Effector CD4-positive, alpha-beta T cell (primary cell): ENCODE results near the gene PILRB.
"Not testable (repeated sequence)": the region's sequence is repeated elsewhere in the genome, so short reads cannot be mapped to it uniquely, and the experiment has no call there.

Experiments used
- DNase-seq: peaks from one replicate; pipeline ENCODE4 v3.0.0-alpha.2; 2020

Gene PILRB

DNA sequence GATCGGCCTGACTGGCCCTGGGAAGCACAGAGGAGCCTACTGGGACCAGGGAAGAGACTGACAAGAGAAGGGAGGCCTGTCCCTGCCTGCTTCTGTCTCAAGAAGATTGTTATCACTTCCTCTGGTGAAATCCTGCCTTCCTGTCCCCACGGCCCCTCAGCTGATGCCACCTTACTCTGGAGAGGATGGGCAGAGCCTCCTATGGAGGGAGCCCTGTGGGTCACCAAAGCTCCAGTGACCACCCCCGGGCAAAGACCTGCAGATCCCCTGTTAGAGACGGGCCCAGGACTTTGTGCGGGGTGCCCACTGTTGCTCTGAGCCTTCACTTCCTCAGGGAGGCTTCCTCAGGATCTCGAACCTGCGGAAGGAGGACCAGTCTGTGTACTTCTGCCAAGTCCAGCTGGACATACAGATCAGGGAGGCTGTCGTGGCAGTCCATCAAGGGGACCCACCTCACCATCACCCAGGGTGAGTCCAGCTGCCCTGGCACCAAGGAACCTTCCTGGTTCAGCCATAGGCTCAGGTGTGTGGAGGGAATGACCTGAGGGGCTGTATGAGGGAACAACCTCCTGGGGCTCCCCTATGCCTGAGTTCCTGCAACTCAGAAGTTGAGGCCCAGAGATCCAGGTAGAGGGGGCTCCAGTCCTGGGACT is 1.4 kb upstream of the PILRB start:
- DNase-seq: no peak

DNA sequence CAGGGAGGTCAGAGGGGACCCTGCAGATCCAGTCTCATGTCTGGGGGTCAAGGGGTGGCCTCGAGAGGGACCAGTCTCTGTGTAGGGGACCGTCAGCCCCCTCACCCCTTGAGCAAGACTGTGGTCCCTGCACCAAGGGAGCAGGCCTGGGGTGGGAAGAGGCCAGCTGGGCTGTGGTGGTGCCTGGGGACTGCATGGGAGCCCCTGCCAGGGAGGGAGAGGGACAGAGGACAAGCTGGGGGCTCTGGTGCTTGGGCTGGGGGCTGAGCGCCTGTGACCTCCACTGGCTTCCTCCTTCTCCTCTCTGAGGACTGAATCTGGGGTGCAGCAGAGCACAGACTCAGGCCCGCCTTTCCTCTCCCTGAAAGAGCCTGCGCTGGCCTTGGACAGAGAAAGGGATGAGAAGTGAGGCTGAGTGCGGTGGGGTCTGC is 771 bp upstream of the PILRB start:
- DNase-seq: no peak

DNA sequence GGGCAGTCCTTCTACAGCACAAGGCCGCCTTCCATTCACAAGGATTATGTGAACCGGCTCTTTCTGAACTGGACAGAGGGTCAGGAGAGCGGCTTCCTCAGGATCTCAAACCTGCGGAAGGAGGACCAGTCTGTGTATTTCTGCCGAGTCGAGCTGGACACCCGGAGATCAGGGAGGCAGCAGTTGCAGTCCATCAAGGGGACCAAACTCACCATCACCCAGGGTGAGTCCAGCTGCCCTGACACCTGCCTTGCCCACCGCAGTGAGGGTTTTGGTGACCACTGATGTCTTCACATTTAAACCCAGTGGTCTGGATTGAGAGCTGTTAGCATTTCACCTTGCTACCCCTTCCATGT is 918 bp downstream of the PILRB start:
- no peak for DNase-seq

DNA sequence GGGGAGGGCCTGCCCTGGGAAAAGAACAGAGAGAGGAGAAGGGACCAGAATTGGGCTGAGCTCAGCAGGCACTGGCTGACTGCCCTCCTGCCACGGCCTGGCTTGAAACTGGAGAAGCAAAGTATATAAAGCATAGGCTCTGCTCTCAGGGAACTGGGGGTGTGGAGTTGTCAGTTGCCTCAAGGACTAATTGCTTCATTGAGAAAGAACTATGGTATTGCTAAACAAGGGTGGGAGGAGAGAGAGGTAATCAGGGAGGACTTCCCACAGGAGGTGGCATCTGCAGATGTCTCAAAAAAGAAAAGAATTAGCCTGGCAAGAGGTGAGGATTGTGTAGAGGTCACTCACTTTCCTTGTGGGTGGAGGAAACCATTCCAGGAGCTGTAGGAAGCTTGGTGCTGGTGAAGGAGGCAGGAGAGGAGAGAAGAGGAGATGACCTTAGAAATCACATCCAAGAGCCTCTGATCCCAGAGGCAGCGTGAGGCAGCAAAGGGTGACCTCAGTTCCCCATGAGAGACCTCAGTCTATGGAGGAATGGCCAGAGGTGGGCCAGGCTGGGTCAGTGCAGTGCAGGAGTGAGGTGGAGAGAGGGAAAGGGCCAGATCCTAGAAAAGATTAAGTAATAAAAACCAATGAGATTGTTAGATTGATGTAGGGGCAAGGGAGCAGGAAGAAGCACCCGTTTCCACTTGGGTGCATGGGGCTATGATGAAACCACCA is 2.4 kb downstream of the PILRB start:
- no peak for DNase-seq

DNA sequence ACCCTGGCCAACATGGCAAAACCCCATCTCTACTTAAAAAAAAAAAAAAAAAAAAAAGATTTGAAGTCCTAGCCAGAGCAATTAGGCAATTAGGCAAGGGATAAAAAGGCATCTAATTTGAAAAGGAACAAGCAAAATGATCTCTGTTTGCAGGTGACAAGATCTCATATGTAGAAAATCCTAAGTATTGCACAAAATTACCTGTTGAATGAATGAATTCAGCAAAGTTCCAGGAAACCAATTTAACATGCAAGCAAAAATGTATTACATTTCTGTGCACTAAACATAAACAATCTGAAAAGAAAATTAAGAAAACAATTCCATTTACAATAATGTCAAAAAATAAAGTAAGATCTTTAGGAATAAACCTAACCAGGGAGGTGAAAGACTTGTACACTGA is 5.2 kb downstream of the PILRB start:
- DNase-seq: no peak

DNA sequence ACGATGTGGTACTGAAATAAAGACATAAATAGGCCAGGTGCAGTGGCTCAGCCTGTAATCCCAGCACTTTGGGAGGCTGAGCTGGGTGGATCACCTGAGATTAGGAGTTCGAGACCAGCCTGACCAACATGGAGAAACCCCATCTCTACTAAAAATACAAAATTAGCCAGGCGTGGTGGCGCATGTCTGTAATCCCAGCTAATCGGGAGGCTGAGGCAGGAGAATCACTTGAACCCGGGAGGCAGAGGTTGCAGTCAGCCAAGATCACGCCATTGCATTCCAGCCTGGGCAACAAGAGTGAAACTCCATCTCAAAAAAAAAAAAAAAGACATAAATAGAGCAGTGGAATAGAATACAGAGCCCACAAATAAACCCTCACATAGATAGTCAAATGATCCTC is 5.9 kb downstream of the PILRB start:
- DNase-seq: not testable (repeated sequence)

DNA sequence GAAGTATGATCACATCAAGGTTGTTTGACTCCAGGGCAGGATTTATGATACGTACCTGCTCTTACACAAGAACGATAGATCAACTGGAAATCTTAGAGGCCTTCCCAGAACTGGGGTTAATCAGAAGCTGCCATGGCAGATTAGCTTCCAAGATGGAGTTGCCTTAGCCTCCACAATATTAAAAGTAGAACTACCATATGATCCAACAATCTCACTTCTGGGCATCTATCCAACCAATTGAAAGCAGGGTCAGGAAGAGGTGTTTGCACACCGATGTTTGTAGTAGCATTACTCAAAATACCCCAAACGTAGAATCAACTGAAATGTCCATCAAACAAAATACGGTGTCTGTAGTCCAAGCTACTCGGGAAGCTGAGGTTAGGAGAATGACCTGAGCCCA is 6.6 kb downstream of the PILRB start:
- no peak for DNase-seq

DNA sequence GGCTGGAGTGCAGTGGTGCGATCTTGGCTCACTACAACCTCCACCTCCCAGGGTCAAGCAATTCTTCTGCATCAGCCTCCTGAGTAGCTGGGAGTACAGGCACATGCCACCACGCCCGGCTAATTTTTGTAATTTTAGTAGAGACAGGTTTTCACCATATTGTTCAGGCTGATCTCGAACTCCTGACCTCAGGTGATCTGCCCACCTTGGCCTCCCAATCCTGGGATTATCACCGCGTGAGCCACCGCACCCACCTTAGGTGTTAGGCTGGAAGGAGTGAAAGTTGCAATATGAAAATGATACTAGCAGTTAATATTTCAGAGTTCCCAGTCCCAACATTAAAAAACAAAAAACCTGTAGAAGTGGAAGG is 8.1 kb downstream of the PILRB start:
- DNase-seq: not testable (repeated sequence)

DNA sequence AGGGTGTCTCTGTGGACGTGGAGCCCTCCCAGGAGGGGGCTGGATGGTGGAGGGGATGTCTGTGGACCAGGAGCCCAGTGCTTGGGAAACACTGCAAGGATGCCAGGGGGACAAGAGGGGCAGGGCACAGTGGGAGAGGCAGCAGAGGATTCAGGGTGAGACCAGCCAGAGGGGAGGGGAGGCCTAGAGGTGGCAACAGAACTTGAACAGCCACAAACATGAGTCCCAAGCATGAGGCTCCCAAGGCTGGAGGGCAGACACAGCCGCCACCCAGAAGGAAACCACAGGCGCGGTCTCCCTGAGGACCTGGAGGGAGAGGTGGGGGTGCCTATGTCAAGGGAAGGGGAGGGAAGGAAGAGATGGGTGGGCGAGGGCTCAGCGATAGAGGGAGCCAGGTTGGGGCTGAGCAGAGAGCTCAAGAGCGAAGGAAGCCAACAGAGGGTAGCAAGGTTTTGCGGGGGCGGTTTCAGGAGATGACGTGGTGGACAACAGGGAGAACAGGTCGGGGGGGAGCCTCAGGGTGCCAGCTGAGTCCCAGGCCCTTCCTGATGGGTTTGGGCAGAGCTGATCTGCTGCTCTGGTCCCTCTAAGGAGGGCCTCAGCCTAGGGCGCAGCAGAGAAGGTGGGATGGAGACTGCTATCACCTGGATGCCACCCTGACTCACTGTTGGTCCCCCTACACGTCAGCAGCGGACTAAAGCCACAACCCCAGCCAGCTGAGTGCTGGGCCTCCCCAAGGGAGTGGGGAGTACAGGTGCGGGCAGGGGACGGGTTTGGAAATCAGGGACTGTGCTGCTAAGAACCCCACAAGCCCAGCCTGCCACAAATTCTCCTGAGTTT is 8.7 kb downstream of the PILRB start:
- DNase-seq: no peak

DNA sequence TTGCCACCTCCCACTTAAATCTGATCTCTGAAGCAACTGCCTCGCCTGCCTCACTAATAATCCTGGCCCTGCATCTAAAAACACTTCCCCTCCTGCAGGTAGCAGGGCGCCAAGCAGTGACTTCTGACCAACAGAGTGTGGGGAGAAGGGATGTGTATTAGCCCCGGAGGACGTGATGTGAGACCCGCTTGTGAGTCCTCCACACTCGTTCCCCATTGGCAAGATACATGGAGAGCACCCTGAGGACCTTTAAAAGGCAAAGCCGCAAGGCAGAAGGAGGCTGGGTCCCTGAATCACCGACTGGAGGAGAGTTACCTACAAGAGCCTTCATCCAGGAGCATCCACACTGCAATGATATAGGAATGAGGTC is 9.3 kb downstream of the PILRB start:
- no peak for DNase-seq

DNA sequence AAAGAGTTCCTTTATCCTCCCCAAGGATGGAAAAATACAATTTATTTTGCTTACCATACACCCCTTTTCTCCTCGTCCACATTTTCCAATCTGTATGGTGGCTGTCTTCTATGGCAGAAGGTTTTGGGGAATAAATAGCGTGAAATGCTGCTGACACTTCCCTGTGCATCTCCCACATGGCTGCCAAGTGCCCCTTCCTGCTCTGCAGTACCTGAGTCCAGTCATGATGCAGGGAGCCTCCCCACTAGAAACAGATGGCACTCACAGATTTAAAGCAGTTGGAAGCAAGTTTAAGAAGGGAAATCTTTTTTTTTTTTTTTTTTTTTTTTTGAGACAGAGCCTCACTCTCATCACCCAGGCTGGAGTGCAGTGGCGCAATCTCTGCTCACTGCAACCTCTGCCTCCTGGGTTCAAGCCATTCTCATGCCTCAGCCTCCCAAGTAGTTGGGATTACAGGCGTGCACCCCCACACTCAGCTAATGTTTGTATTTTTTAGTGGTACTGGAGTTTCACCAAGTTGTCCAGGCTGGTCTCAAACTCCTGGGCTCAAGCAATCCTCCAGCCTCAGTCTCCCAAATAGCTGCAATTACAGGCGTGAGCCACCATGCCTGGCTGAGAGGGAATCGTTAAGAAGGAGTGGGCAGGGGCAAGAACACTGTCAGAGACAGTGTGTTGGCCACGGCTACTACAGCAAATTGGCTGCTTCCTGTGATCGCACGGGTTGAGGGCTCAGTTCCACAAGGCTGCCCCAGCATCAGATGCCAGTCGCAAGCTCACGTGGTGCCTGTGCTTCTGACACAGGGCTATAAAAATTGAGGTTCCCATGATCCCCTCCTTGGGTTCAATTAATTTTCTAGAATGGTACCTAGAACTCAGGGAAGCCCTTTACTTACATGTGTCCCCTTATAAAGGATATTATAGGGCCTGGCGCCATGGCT is 10.0 kb downstream of the PILRB start:
- DNase-seq: no peak

DNA sequence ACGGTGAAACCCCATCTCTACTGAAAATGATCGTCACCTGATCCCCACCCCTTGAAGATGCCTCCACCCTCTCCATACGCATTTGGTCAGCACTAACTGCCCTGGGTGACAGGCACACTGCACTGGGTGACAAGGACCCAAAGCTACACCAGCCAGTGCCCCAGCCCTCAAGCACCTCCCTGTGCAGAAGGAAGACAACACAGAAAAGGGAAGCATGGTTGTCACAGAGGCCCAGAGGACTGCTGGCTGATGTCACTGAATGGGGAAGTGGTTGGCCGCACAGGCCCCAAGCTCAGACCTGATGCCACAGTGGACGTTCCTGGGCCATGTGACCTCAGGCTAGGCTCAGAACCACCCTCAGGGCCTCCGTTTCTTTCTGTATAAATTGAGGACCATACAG is 11.2 kb downstream of the PILRB start:
- no peak for DNase-seq

DNA sequence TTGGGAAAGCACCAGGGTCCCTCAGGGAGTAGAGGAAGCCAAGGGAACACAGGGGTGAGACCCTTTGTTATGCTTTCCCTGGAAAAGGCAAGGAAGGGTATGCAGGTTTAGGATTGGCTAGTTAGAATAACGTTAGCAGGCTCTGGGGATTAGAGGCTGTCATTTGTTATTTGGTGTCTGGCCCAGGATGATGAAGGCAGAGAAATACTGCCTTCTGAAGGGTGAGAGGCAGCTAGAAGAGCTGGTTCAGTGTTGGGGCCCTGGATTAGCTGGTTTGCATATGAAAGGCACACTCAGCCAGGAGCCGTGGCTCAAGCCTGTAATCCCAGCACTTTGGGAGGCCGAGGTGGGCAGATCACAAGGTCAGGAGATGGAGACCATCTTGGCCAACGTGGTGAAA is 12.4 kb downstream of the PILRB start:
- no peak for DNase-seq

DNA sequence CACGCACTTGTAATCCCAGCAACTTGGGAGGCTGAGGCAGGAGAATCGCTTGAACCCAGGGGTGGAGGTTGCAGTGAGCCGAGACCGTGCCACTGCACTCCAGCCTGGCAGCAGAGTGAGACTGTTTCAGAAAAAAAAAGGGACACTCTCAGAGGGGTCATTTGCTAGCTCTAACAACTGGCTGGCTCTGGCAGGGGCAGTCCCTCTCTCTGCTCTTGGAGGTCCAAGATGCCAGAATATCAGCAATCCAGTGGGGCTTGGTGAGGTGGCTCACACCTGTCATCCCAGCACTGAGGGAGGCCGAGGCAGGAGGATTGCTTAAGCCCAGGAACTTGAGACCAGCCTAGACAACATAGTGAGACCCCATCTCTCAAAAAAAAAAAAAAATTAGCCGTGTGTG is 12.8 kb downstream of the PILRB start:
- DNase-seq: no peak

DNA sequence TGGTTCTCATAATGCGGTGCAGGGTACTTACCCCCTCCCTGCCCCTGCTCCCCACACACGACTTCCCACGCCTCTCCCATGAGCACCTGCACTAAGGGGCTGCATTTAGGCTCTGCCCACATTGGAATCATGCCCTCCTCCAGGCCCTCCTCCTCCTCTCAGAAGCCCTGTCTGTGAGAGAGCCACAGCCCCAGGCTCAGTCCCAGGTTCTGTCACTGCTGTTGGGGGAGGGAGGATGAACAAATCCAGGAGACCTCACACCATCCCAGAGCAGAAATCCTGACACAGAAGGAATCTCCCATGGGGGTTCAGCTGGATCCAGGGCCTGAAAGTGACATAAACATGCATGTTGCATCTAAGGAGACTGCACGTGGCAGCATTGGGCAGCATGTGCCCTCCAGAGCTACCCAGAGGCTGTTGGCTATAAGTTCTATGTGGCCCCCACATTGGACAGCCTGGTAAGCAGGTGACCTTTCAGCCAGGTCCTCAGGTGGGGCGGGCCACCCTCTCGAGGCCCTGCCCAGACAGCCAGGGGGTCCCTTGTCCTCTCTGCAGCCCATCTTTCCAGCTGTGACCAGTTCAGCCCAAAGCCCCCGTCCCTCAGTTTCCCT is 13.7 kb downstream of the PILRB start:
- no peak for DNase-seq

DNA sequence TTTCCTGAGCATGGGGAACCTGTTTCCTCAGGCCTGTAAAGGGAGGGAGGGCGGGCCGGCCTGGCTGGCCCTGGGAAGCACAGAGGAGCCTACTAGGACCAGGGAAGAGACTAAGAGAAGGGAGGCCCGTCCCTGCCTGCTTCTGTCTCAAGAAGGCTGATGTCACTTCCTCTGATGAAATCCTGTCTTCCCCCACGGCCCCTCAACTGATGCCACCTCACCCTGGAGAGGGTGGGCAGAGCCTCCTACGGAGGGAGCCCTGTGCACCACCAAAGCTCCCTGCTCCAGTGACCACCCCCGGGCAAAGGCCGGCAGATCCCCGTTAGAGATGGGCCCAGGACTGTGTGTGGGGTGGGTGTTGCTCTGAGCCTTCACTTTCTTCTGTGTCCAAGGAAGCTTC is 14.3 kb downstream of the PILRB start:
- no peak for DNase-seq

DNA sequence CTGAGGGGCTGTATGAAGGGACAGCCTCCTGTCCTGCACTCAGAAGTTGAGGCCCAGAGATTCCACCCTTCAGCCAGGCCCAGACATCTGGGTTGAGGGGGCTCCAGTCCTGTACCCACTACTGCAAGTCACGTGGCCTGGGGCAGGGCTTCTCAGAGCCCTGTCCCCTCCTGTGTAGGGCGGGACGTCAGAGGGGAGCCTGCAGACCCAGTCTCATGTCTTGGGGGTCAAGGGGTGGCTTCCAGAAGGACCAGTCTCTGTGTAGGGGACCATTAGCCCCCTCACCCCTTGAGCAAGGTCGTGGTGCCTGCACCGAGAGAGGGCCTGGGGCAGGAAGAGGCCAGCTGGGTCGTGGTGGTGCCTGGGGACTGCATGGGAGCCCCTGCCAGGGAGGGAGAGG is 14.8 kb downstream of the PILRB start:
- no peak for DNase-seq

DNA sequence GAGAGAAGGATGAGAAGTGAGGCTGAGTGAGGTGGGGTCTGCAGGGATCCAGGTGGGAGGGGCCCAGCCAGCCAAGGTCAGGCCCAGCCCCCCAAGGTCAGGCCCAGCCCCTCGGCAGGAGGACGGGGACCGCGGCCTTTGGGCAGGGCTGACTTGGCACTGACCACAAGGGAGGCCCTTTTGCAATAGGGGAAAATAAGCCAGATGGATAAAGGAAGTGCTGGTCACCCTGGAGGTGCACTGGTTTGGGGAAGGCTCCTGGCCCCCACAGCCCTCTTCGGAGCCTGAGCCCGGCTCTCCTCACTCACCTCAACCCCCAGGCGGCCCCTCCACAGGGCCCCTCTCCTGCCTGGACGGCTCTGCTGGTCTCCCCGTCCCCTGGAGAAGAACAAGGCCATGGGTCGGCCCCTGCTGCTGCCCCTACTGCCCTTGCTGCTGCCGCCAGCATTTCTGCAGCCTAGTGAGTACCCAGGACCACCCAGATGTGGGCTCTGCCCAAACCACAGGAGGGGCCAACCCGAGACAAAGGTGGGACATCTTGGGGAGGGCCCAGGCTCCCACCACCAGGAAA is 15.4 kb downstream of the PILRB start, which contains the start of gene PILRA:
TSS of gene PILRA (plus strand) at position 227 of the 571 bp plus-strand sequence. CDS start at position 397, 170 bp downstream.
- no peak for DNase-seq

DNA sequence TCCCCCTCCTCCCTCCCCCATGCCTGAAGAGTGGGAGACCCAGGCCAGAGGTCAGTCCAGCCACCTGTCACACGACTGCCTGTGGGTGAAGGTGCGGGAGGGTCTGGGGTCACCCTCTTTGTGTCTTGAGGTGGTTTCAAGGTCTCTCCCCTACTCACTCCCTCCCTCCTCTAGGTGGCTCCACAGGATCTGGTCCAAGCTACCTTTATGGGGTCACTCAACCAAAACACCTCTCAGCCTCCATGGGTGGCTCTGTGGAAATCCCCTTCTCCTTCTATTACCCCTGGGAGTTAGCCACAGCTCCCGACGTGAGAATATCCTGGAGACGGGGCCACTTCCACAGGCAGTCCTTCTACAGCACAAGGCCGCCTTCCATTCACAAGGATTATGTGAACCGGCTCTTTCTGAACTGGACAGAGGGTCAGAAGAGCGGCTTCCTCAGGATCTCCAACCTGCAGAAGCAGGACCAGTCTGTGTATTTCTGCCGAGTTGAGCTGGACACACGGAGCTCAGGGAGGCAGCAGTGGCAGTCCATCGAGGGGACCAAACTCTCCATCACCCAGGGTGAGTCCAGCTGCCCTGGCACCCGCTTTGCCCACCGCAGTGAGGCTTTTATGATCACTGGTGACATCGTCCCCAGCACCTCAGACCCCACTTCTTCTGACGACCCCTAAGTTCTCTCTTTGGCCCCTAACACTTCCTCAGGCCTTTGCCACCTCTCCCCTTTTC is 16.1 kb downstream of the PILRB start:
- DNase-seq: not testable (repeated sequence)

DNA sequence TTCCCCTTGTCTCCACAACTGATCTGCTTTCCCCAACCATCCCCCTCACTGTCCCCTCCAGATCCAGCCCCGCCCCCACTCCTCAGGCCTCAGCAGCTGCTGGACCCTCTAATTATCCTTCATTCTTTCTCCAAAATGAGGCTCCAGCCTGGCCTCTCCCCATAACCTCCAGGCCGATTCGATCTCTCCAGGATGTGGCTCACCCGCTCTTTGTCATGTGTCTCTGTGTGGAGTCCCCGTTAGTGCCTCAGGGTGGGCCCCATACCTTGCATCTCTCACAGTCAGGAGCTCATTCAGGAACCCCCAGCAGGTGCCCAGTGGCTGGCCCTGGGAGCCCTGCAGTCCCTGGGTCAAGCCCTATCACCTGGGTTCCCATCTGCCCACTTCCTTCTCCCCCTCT is 16.7 kb downstream of the PILRB start:
- DNase-seq: no peak

DNA sequence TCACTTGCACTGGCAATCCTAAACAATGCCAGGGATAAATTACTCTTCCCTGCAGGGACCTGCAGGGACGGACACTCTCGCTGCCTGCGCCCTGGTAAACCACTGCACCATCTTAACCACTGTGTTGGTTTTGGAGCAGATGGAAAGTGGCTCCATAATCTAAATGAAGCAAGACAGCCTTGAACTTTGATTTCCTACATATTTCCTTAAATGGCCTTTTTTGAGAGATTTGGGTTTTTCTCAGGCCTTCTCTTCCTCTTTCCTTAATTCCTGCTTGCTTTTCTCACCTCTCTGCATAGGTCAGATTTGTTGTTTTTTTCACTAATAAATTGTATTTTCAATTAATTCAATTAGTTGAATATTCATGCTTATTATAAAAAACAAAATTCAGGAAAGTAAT is 18.1 kb downstream of the PILRB start:
- no peak for DNase-seq
